ENCODE results near the gene CABCOCO1.

CABCOCO1 gene
- 0 reads per million in 3 experiments for total RNA-seq

- no peak for DNase-seq
Measured at GRCh38 chr10:61662794-61663259, at the start of gene CABCOCO1. Gene CABCOCO1 (plus strand): TSS chr10:61662929. CDS start chr10:61662973, 44 bp downstream.

- DNase-seq, result no peak
Measured at GRCh38 chr10:61613665-61614064, 49.1 kb upstream of the CABCOCO1 start.

- no peak for DNase-seq
Measured at GRCh38 chr10:61616611-61617010, 46.1 kb upstream of the CABCOCO1 start.

- no peak for DNase-seq
Measured at GRCh38 chr10:61617180-61617579, 45.5 kb upstream of the CABCOCO1 start.

- no peak for DNase-seq
Measured at GRCh38 chr10:61617586-61617985, 45.1 kb upstream of the CABCOCO1 start.

- DNase-seq, result no peak
Measured at GRCh38 chr10:61618388-61618961, 44.3 kb upstream of the CABCOCO1 start.

- DNase-seq, result no peak
Measured at GRCh38 chr10:61620506-61620905, 42.2 kb upstream of the CABCOCO1 start.

- no peak for DNase-seq
Measured at GRCh38 chr10:61621605-61622051, 41.1 kb upstream of the CABCOCO1 start.

- DNase-seq, result no peak
Measured at GRCh38 chr10:61623161-61623560, 39.6 kb upstream of the CABCOCO1 start.

GRCh38 chr10:61626209-61626608 lies 36.5 kb upstream of the CABCOCO1 start:
- DNase-seq, result no peak

GRCh38 chr10:61627266-61627665 lies 35.5 kb upstream of the CABCOCO1 start:
- DNase-seq, result no peak

- DNase-seq, result no peak
Measured at GRCh38 chr10:61628151-61628874, 34.4 kb upstream of the CABCOCO1 start.

GRCh38 chr10:61628875-61629513 lies 33.7 kb upstream of the CABCOCO1 start:
- DNase-seq, result no peak

- no peak for DNase-seq
Measured at GRCh38 chr10:61629576-61629975, 33.2 kb upstream of the CABCOCO1 start.

- DNase-seq, result no peak
Measured at GRCh38 chr10:61632057-61632670, 30.6 kb upstream of the CABCOCO1 start.

GRCh38 chr10:61633665-61634064 lies 29.1 kb upstream of the CABCOCO1 start:
- no peak for DNase-seq

- no peak for DNase-seq
Measured at GRCh38 chr10:61634746-61635145, 28.0 kb upstream of the CABCOCO1 start.

- DNase-seq, result no peak
Measured at GRCh38 chr10:61635471-61635870, 27.3 kb upstream of the CABCOCO1 start.

- DNase-seq, result no peak
Measured at GRCh38 chr10:61635932-61636331, 26.8 kb upstream of the CABCOCO1 start.

GRCh38 chr10:61639952-61640351 lies 22.8 kb upstream of the CABCOCO1 start:
- no peak for DNase-seq

GRCh38 chr10:61640856-61641255 lies 21.9 kb upstream of the CABCOCO1 start:
- no peak for DNase-seq

GRCh38 chr10:61642150-61642571 lies 20.6 kb upstream of the CABCOCO1 start:
- no peak for DNase-seq

- no peak for DNase-seq
Measured at GRCh38 chr10:61642676-61643075, 20.1 kb upstream of the CABCOCO1 start.

Data from central memory CD4-positive, alpha-beta T cell (primary cell).